GM18861 (cell line): Measurements from ENCODE around the gene FER.
"Not testable (repeated sequence)": the region's sequence is repeated elsewhere in the genome, so short reads cannot be mapped to it uniquely, and the experiment has no call there.

ENCODE experiments used
- ATAC-seq: cut with Tn5 transposase; IDR thresholded peaks from one replicate; pipeline ENCODE4 v1.9.1; 2021; ENCODE audit not compliant: unreplicated experiment

Gene FER

GRCh38 chr5:109029847-109030246 lies 282.1 kb downstream of the FER start:
- no peak for ATAC-seq

GRCh38 chr5:109030360-109031143 lies 282.9 kb downstream of the FER start:
- ATAC-seq, result no peak

- peak; percentile 84 for ATAC-seq
Observed at GRCh38 chr5:109034306-109034705, 286.6 kb downstream of the FER start.

- ATAC-seq, result no peak
Observed at GRCh38 chr5:109035436-109035835, 287.7 kb downstream of the FER start.

- ATAC-seq, result no peak
Observed at GRCh38 chr5:109038209-109038840, 290.6 kb downstream of the FER start.

- no peak for ATAC-seq
Observed at GRCh38 chr5:109041317-109041716, 293.6 kb downstream of the FER start.

- ATAC-seq, result no peak
Observed at GRCh38 chr5:109045710-109046109, 298.0 kb downstream of the FER start.

- ATAC-seq, result no peak
Observed at GRCh38 chr5:109049565-109049964, 301.9 kb downstream of the FER start.

- ATAC-seq, result not testable (repeated sequence)
Observed at GRCh38 chr5:109050321-109050720, 302.6 kb downstream of the FER start.

GRCh38 chr5:109052216-109052615 lies 304.5 kb downstream of the FER start:
- ATAC-seq, result not testable (repeated sequence)

GRCh38 chr5:109053995-109054417 lies 306.3 kb downstream of the FER start:
- no peak for ATAC-seq

GRCh38 chr5:109060378-109061025 lies 312.8 kb downstream of the FER start:
- ATAC-seq, result no peak

- no peak for ATAC-seq
Observed at GRCh38 chr5:109062664-109063063, 315.0 kb downstream of the FER start.

- ATAC-seq, result no peak
Observed at GRCh38 chr5:109063223-109063622, 315.5 kb downstream of the FER start.

GRCh38 chr5:109076741-109077140 lies 329.0 kb downstream of the FER start:
- no peak for ATAC-seq

- ATAC-seq, result no peak
Observed at GRCh38 chr5:109078448-109078847, 330.8 kb downstream of the FER start.

- no peak for ATAC-seq
Observed at GRCh38 chr5:109080481-109080880, 332.8 kb downstream of the FER start.

GRCh38 chr5:109080896-109081295 lies 333.2 kb downstream of the FER start:
- ATAC-seq, result no peak

GRCh38 chr5:109083937-109084336 lies 336.2 kb downstream of the FER start:
- no peak for ATAC-seq

- ATAC-seq, result no peak
Observed at GRCh38 chr5:109089191-109089590, 341.5 kb downstream of the FER start.

GRCh38 chr5:109099081-109099480 lies 351.4 kb downstream of the FER start:
- ATAC-seq, result no peak

- no peak for ATAC-seq
Observed at GRCh38 chr5:109100971-109101370, 353.3 kb downstream of the FER start.
